CD4-positive, CD25-positive, alpha-beta regulatory T cell (primary cell): ENCODE measurements around the gene LCOR. TPM values are rescaled to one million over a fixed set of nuclear protein-coding genes. Genes with fewer than 3 reads are reported as not detected.

Source experiments
- ATAC-seq, 2 donors: fragments of 150-1000 bp; cut with Tn5 transposase; one replicate each; pipeline ENCODE4 v1.10.0; 2021; ENCODE audit warnings: low read depth in 2 of 2, moderate number of reproducible peaks in 2 of 2, moderate library complexity in 1 of 2
- DNase-seq, 3 donors: peaks; one replicate each; pipeline versions ENCODE4 v3.0.0 to v3.0.0-alpha.2; 2012 to 2022; ENCODE audit warnings: mixed read lengths in 1 of 3
- H3K27ac ChIP-seq: one replicate; pipeline ENCODE4 v1.7.0; 2013; ENCODE audit warnings: mild to moderate bottlenecking, low read length; ENCODE audit not compliant: insufficient read depth, poor library complexity, severe bottlenecking
- H3K27me3 ChIP-seq: one replicate; pipeline ENCODE4 v1.7.0; 2013; ENCODE audit warnings: low read length; ENCODE audit not compliant: control insufficient read depth, insufficient read depth
- H3K36me3 ChIP-seq: one replicate; pipeline ENCODE4 v1.7.0; 2013; ENCODE audit warnings: mild to moderate bottlenecking, low read length, moderate library complexity; ENCODE audit not compliant: control insufficient read depth, insufficient read depth
- H3K4me1 ChIP-seq: 2 replicates; pipeline ENCODE4 v1.7.0; 2013; ENCODE audit warnings: mild to moderate bottlenecking, low read length; ENCODE audit not compliant: insufficient read depth, control insufficient read depth, poor library complexity, severe bottlenecking
- H3K4me3 ChIP-seq: one replicate; pipeline ENCODE4 v1.7.0; 2013; ENCODE audit warnings: low read depth, mild to moderate bottlenecking, low read length, moderate library complexity
- H3K9me3 ChIP-seq, 2 experiments: 1 replicate in 1 of 2; 2 replicates in 1 of 2; pipeline ENCODE4 v1.7.0; 2013; ENCODE audit warnings: low read length in 2 of 2, mild to moderate bottlenecking in 1 of 2, moderate library complexity in 1 of 2; ENCODE audit not compliant: control insufficient read depth in 2 of 2
- H3K27ac Mint-ChIP-seq, 3 donors: one replicate each; pipeline ENCODE4 v1.8.0; 2020 to 2022; ENCODE audit warnings: mild to moderate bottlenecking in 3 of 3, mixed read lengths in 3 of 3, moderate library complexity in 2 of 3
- H3K27me3 Mint-ChIP-seq: one replicate; pipeline ENCODE4 v1.8.0; 2022; ENCODE audit warnings: mild to moderate bottlenecking, mixed read lengths
- H3K36me3 Mint-ChIP-seq: one replicate; pipeline ENCODE4 v1.8.0; 2020; ENCODE audit warnings: mixed read lengths
- H3K4me1 Mint-ChIP-seq, 4 donors: one replicate each; pipeline ENCODE4 v1.8.0; 2020 to 2022; ENCODE audit warnings: mixed read lengths in 4 of 4, mild to moderate bottlenecking in 1 of 4
- H3K4me3 Mint-ChIP-seq, 4 donors: one replicate each; pipeline ENCODE4 v1.8.0; 2020 to 2022; ENCODE audit warnings: mild to moderate bottlenecking in 4 of 4, mixed read lengths in 4 of 4, moderate library complexity in 3 of 4
- H3K9me3 Mint-ChIP-seq, 7 donors: one replicate each; pipeline ENCODE4 v1.8.0; 2020 to 2022; ENCODE audit warnings: mixed read lengths in 7 of 7, mild to moderate bottlenecking in 3 of 7, moderate library complexity in 2 of 7
- polyA plus RNA-seq, 4 donors: library from polyadenylated mRNA; unstranded; fragments of 300-500 nt; fragmentation: Illumina TruSeq; gene quantifications; one replicate each; pipeline ENCODE4 v1.2.3, GENCODE V29; 2021
- total RNA-seq: library from RNA; stranded (reverse); gene quantifications from one replicate; pipeline ENCODE4 v1.2.3, GENCODE V29; 2022

Gene LCOR
- total and polyA plus RNA-seq, 5 donors from 2014 or later: 12.7 to 63.1 (median 16.7) TPM

GRCh38 chr10:97003804-97004201 lies 171.7 kb downstream of the LCOR start:
- Histone ChIP-seq H3K27ac (no peak overlapping the region), H3K4me1 (no peaks in the 10 kb centered on the region), H3K36me3 (no peaks in the 10 kb centered on the region), H3K9me3 (peaks cover 15 to 24% of the 10 kb centered on the region in 2 experiments), H3K4me3 (no peak overlapping the region), H3K27me3 (no peaks in the 10 kb centered on the region)
- Mint-ChIP-seq H3K9me3 (peaks cover 0 to 26% (median 10%) of the 10 kb centered on the region in 7 donors), H3K4me3 (no peak overlapping the region), H3K36me3 (no peaks in the 10 kb centered on the region), H3K4me1 (no peaks in the 10 kb centered on the region), H3K27ac (no peak overlapping the region), H3K27me3 (no peaks in the 10 kb centered on the region)
- no peak for DNase-seq
- no peak for ATAC-seq

- Mint-ChIP-seq H3K4me1 (no peaks in the 10 kb centered on the region), H3K36me3 (no peaks in the 10 kb centered on the region), H3K27ac (no peak overlapping the region), H3K27me3 (no peaks in the 10 kb centered on the region), H3K9me3 (peaks cover 0 to 31% (median 10%) of the 10 kb centered on the region in 7 donors), H3K4me3 (no peak overlapping the region)
- Histone ChIP-seq H3K4me1 (no peaks in the 10 kb centered on the region), H3K27me3 (no peaks in the 10 kb centered on the region), H3K27ac (no peak overlapping the region), H3K4me3 (no peak overlapping the region), H3K36me3 (no peaks in the 10 kb centered on the region), H3K9me3 (peaks cover 15 to 24% of the 10 kb centered on the region in 2 experiments)
- ATAC-seq (no peak), DNase-seq (no peak)
Measured at GRCh38 chr10:97004591-97004990, 172.5 kb downstream of the LCOR start.

GRCh38 chr10:97005349-97005748 lies 173.3 kb downstream of the LCOR start:
- H3K9me3 Mint-ChIP-seq: peaks cover 0 to 31% (median 12%) of the 10 kb centered on the region in 7 donors
- H3K27me3 Mint-ChIP-seq: peaks cover 4% of the 10 kb centered on the region
- H3K27ac Mint-ChIP-seq: no peak overlapping the region
- ATAC-seq (no peak), DNase-seq (no peak)
- Histone ChIP-seq H3K4me1 (no peaks in the 10 kb centered on the region), H3K27ac (no peak overlapping the region), H3K4me3 (no peak overlapping the region), H3K36me3 (no peaks in the 10 kb centered on the region), H3K27me3 (no peaks in the 10 kb centered on the region), H3K9me3 (peaks cover 15 to 24% of the 10 kb centered on the region in 2 experiments)
- H3K4me3 Mint-ChIP-seq: no peak overlapping the region
- no peaks in the 10 kb centered on the region for H3K4me1 Mint-ChIP-seq
- H3K36me3 Mint-ChIP-seq: no peaks in the 10 kb centered on the region

GRCh38 chr10:97006364-97006763 lies 174.3 kb downstream of the LCOR start:
- no peaks in the 10 kb centered on the region for H3K4me1 ChIP-seq
- H3K36me3 ChIP-seq: no peaks in the 10 kb centered on the region
- H3K9me3 ChIP-seq: peaks cover 15 to 24% of the 10 kb centered on the region in 2 experiments
- Mint-ChIP-seq H3K4me1 (no peaks in the 10 kb centered on the region), H3K36me3 (no peaks in the 10 kb centered on the region), H3K4me3 (no peak overlapping the region), H3K27me3 (peaks cover 4% of the 10 kb centered on the region), H3K27ac (no peak overlapping the region), H3K9me3 (peaks cover 0 to 31% (median 12%) of the 10 kb centered on the region in 7 donors)
- H3K27ac ChIP-seq: no peak overlapping the region
- ATAC-seq (no peak), DNase-seq (no peak)
- no peak overlapping the region for H3K4me3 ChIP-seq
- H3K27me3 ChIP-seq: no peaks in the 10 kb centered on the region

GRCh38 chr10:97007417-97007816 lies 175.3 kb downstream of the LCOR start:
- H3K27ac Mint-ChIP-seq: no peak overlapping the region
- H3K4me1 ChIP-seq: no peaks in the 10 kb centered on the region
- no peak overlapping the region for H3K27ac ChIP-seq

GRCh38 chr10:97010695-97011206 lies 178.7 kb downstream of the LCOR start:
- Histone ChIP-seq H3K27ac (no peak overlapping the region), H3K36me3 (no peaks in the 10 kb centered on the region), H3K27me3 (no peaks in the 10 kb centered on the region), H3K9me3 (peaks cover 15 to 24% of the 10 kb centered on the region in 2 experiments), H3K4me1 (no peaks in the 10 kb centered on the region), H3K4me3 (no peak overlapping the region)
- no peaks in the 10 kb centered on the region for H3K36me3 Mint-ChIP-seq
- no peak overlapping the region for H3K27ac Mint-ChIP-seq
- no peak overlapping the region for H3K4me3 Mint-ChIP-seq
- peaks cover 4% of the 10 kb centered on the region for H3K27me3 Mint-ChIP-seq
- H3K9me3 Mint-ChIP-seq: peaks cover 0 to 27% (median 9%) of the 10 kb centered on the region in 7 donors
- DNase-seq: no peak
- no peak for ATAC-seq
- H3K4me1 Mint-ChIP-seq: peaks cover 2 to 4% (median 3%) of the 10 kb centered on the region in 4 donors

More at GRCh38 chr10:97007417-97007816, 175.3 kb downstream of the LCOR start:
- ATAC-seq (no peak), DNase-seq (no peak)
- Histone ChIP-seq H3K36me3 (no peaks in the 10 kb centered on the region), H3K9me3 (peaks cover 15 to 24% of the 10 kb centered on the region in 2 experiments), H3K27me3 (no peaks in the 10 kb centered on the region), H3K4me3 (no peak overlapping the region)
- Mint-ChIP-seq H3K4me1 (no peaks in the 10 kb centered on the region), H3K9me3 (peaks cover 0 to 31% (median 12%) of the 10 kb centered on the region in 7 donors), H3K4me3 (no peak overlapping the region), H3K36me3 (no peaks in the 10 kb centered on the region), H3K27me3 (peaks cover 4% of the 10 kb centered on the region)

GRCh38 chr10:97011397-97011796 lies 179.3 kb downstream of the LCOR start:
- DNase-seq (no peak), ATAC-seq (no peak)
- Histone ChIP-seq H3K36me3 (no peaks in the 10 kb centered on the region), H3K27me3 (no peaks in the 10 kb centered on the region), H3K9me3 (peaks cover 15 to 21% of the 10 kb centered on the region in 2 experiments), H3K4me1 (peaks cover under 1% of the 10 kb centered on the region), H3K4me3 (no peak overlapping the region), H3K27ac (no peak overlapping the region)
- Mint-ChIP-seq H3K9me3 (peaks cover 0 to 21% (median 9%) of the 10 kb centered on the region in 7 donors), H3K27me3 (peaks cover 4% of the 10 kb centered on the region), H3K4me3 (no peak overlapping the region), H3K27ac (no peak overlapping the region), H3K36me3 (no peaks in the 10 kb centered on the region), H3K4me1 (peaks cover 2 to 5% (median 4%) of the 10 kb centered on the region in 4 donors)

GRCh38 chr10:97012470-97012869 lies 180.4 kb downstream of the LCOR start:
- Mint-ChIP-seq H3K27me3 (peaks cover 4% of the 10 kb centered on the region), H3K27ac (no peak overlapping the region)
- no peak for ATAC-seq

More at GRCh38 chr10:97012470-97012869, 180.4 kb downstream of the LCOR start:
- peaks cover 0 to 11% (median 4%) of the 10 kb centered on the region in 7 donors for H3K9me3 Mint-ChIP-seq
- Histone ChIP-seq H3K27ac (no peak overlapping the region), H3K27me3 (no peaks in the 10 kb centered on the region), H3K4me1 (peaks cover 9% of the 10 kb centered on the region), H3K9me3 (peaks cover 7 to 11% of the 10 kb centered on the region in 2 experiments), H3K4me3 (no peak overlapping the region), H3K36me3 (no peaks in the 10 kb centered on the region)
- no peaks in the 10 kb centered on the region for H3K36me3 Mint-ChIP-seq
- peaks cover 7 to 15% (median 10%) of the 10 kb centered on the region in 4 donors for H3K4me1 Mint-ChIP-seq
- H3K4me3 Mint-ChIP-seq: no peak overlapping the region
- DNase-seq: no peak
